GM21390 (cell line): ENCODE data around the gene SEMA4D.

Experiments
- ATAC-seq: cut with Tn5 transposase; IDR thresholded peaks from one replicate; pipeline ENCODE4 v1.9.1; 2021; ENCODE audit not compliant: unreplicated experiment

SEMA4D gene

DNA sequence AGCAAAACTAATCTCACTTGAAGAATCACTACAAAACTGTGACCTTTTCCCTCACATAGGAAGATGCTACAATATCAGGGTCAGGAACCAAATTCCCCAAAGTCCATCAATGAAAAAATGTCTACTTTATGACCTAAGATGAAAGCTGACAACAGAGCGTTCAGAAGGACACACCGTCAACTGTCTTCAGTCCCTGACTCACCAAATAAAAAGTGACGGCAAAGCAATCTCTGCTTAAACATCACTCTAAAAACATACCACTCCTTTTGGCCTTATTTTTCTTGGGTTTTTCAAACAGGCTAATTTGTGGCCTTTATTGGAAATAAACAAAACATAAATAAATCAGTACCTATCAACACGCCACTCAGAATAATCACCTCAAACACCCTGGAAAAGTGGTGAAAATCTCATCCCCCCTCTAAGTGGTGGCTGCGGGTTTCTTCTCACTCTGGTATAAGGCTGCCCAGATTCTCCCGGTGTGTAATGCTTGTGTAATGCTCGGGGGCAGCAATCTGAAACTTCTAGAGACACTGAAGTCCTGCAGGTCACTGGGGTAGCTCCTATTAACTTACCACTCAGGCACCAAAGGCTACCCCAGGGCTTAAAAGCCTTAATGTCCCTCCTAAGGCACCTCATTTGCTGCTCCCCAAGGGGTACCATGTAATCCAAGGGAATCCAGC is 29.5 kb downstream of the SEMA4D start:
- no peak for ATAC-seq

DNA sequence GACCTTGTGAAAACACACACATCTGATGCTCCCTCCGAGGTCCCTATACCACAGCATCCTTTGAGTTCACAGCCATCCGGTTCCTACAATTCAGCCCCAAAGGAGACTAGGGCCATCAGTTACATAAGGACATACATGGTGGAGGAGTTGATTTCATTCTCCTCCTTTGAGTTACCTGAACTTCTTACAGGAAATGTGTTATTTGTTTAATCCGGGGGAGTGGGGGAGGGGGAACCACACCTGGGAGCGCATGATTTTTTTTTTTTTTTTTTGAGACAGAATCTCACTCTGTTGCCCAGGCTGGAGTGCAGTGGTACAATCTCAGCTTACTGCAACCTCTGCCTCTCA is 30.7 kb downstream of the SEMA4D start:
- ATAC-seq = peak; percentile 6

DNA sequence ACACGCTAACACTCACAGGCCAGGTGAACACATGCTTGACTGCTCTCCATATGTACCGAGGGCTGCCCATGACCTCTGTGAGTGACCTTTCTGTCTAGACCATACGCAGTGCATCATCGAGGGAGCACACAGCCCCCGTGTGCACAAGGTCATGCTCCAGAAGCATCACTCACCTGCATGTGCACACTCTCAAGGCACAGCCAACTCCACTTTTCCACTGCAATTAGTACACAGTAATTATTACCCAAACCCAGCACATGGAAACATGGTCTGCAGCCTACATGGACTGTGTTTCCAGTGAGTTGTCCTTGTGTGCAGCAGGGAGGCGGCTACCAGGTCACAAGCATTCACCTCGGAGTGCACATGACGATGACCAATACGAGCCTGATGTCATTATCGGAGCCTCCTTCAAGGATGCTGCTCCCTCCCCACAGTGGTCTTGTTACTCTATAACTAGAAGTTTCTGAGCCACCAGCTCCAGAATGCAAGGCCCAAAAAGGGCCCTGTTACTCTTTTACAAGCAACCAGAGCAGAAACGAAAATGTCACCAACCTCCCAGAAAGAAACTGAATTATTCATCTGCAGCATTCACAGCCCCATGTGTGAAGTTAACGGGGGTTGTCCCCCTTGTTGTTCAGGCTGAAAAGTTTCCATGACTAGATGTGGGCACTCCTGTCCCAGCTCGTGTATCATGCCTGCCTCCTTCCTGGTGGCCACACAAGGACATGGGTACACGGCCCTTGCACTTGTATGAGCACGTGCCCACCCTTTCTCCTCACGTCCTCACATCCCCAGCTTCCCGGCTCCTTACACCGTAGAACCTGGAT is 31.2 kb downstream of the SEMA4D start:
- ATAC-seq = peak; percentile 63

- ATAC-seq = no peak
Observed at GRCh38 chr9:89465726-89466308, 32.1 kb downstream of the SEMA4D start.

- no peak for ATAC-seq
Observed at GRCh38 chr9:89465001-89465451, 32.9 kb downstream of the SEMA4D start.

DNA sequence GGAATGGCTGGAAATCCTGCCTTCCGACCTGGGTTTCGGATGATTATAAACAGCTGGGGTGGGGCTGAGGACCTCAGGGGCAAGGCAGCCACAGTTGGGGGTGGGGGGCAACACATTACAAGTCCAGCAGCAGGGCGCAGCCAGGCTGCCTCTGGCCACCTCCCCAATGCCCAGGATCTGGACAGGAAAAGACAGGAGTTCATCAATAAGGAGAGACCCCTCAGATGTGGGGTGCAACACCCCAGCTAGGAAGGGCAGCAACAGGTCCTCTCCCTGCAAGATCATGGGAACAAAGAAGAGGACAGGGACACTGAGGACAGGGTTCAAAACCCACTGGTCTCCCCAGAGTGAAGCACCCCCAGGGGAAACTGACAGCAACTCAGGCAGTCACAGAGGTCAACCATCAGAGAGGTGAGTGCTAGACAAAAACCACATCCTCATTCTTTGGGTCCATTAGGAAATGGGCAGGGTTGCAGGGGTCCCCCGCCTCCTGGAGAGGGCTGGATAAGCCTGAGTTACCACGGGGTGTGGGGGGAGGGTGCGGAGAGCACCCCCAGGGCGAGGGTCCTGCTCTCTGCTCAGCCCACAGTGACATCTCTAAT is 33.5 kb downstream of the SEMA4D start:
- ATAC-seq = peak; percentile 33

- no peak for ATAC-seq
Observed at GRCh38 chr9:89462817-89463683, 34.9 kb downstream of the SEMA4D start.

DNA sequence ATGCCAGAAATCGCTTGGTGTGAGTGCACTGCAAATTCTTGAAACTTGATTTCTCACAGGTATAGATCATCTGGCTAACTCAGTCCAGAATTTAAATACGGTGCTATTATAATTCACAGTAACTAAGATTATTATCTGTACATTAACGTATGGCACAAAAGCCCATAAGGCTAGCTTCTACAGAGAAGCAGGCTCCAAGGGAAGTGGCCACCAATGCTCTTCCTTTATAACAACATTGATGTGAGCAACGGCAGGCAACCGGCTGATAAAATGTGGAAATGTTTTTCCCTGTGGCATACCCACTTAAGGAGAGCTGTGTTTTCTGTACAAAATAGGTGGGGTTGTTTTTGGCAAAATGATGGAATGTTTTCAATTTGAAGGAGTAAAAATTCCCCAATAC is 35.7 kb downstream of the SEMA4D start:
- no peak for ATAC-seq

DNA sequence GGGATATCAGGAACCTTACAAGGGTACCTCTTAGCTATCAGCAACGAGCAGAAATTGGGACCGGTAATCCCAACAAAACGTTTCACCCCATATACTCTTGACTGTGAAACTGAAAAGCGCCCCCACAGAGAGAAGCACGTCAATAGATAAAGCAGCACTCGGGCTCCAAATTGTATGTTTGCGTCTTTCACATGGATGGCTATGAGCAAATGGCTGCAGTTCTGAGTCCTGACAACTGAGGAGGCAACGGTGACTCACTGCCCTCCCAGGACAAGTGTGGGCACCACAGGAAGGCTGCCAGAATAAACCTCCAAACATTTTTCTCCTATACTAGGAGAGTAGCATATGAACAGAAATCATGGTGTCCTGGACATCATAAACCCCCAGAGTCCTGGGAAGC is 36.6 kb downstream of the SEMA4D start:
- ATAC-seq = no peak

GRCh38 chr9:89460551-89460950 is 37.4 kb downstream of the SEMA4D start:
- no peak for ATAC-seq

DNA sequence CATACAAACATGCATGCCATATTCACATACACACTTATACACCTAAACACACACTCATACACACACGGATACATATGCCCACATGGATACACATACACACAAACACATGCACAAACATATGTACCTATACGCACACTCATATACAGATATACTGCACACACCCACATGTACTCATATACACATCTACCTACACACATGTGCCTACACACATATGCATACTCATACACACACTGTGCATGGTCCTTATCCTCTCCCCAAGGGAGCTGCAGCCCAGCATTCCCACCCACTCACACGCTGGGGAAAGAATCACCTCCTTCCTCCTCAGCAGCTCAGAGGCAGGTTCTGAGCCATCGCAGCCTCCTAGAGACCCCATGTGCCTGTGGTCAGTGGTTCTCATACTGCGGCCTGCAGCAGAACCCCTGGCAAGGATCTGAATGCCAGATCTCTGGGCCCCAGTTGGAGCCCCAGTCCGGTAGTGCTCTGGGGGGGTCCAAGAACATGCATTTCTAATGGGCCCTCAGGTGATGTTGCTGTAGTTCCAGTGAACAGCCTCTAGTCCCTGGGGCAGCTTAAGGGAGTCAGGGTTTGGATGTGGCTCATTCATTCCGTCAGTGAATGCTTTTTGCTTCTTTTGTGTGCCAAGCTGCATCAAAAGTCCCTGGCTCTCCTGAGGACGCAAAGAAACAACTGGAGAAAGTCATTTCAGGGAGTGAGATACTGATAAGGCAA is 39.0 kb downstream of the SEMA4D start:
- ATAC-seq = no peak

GRCh38 chr9:89457376-89457855 is 40.5 kb downstream of the SEMA4D start:
- no peak for ATAC-seq

GRCh38 chr9:89455356-89455824 is 42.5 kb downstream of the SEMA4D start:
- ATAC-seq = no peak

- ATAC-seq = no peak
Observed at GRCh38 chr9:89454498-89455355, 43.2 kb downstream of the SEMA4D start.

GRCh38 chr9:89453452-89453851 is 44.5 kb downstream of the SEMA4D start:
- no peak for ATAC-seq

DNA sequence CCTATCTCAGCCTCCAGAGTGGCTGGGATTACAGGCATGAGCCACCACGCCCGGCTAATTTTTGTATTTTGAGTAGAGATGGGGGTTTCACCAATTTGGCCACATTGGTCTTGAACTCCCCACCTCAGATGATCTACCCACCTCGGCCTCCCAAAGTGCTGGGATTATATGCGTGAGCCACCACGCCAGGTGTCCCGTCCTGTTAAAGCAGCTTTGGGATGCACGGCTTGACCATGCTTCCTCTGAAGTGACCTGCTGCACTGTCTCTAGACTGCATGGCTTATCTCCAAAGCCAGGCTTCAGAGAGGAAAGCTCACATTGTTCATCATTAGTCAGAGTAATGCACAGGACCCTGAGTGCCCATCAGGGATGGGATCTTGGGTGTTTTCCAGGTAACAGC is 45.4 kb downstream of the SEMA4D start:
- no peak for ATAC-seq

DNA sequence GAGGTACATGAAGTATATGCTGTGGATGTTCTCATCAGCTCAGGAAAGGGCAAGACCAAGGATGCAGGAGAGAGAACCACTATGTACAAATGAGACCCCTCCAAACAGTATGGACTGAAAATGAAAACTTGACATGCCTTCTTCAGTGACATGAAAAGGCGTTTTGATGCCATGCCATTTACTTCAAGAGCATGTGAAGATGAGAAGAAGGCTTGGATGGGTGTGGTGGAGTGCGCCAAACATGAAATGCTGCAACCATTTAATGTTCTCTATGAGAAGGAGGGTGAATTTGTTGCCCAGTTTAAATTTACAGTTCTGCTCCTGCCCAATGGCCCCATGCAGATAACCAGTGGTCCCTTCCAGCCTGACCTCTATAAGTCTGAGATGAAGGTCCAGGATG is 47.7 kb downstream of the SEMA4D start:
- no peak for ATAC-seq

DNA sequence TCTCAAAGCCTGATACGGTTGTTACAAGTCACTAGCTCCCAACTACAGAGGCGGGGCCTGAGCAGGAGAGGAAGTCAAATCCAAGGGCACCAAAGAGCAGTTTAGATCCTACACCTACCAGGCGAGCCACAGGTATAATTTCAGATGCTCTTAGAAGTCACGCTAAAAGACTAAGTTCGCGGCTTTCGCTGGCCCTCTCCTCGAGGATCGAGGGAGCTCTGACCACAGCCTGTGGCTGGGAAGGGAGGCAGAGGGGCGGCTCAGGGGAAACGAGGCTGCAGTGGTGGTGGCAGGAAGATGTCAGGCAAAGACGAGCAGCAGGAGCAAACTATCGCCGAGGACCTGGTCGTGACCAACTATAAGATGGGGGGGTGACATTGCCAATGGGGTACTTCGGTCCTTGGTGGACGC is 48.6 kb downstream of the SEMA4D start:
- ATAC-seq = no peak

GRCh38 chr9:89448821-89449220 is 49.1 kb downstream of the SEMA4D start:
- no peak for ATAC-seq
